ENCODE measurements around the gene ITPR1.
A peak's percentile ranks its signal among the peaks of the same experiment; 100 is the strongest.

ITPR1 gene

DNA sequence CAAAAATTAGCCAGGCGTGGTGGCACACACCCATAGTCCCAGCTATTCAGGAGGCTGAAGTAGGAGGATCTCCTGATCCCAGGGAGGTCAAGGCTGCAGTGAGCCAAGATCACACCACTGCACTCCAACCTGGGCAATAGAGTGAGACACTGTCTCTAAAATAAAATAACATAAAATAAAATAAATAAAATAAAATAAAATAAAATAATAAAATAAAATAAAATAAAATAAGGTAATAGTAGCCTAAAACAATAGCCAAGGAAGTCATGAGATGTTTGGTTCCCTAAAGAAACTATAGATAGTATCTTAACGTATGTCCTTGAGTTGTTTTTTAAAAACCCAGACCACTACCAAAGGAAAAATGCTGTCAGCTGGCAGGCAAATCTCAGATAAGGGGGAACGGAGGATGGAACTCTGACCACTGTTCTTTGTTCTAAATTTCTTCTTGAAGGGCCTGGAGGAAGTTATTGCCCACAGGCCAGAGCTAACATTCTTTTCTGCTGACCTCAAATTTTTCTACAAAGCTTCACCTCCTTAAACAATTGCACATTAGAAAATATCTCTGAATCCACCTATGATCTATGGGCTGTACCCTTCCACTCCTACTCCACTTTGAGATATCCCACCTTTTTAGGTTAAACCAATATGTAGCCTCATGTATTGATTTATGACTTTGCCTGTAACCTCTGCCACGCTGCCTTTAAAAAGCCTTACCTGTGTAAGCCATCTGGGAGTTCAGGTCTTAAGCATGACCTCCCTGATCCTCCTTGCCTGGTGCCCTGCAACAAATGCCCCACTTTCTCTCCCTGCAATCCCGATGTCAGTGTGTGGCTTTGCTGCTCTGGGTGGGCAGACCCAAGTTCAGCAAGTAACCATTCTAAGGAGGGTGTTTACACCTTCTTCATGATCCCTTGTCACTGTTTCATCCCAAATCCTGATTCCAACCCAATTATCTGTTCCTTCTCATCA is 359.9 kb downstream of the ITPR1 start:
- TF ChIP-seq, protein P1, sequence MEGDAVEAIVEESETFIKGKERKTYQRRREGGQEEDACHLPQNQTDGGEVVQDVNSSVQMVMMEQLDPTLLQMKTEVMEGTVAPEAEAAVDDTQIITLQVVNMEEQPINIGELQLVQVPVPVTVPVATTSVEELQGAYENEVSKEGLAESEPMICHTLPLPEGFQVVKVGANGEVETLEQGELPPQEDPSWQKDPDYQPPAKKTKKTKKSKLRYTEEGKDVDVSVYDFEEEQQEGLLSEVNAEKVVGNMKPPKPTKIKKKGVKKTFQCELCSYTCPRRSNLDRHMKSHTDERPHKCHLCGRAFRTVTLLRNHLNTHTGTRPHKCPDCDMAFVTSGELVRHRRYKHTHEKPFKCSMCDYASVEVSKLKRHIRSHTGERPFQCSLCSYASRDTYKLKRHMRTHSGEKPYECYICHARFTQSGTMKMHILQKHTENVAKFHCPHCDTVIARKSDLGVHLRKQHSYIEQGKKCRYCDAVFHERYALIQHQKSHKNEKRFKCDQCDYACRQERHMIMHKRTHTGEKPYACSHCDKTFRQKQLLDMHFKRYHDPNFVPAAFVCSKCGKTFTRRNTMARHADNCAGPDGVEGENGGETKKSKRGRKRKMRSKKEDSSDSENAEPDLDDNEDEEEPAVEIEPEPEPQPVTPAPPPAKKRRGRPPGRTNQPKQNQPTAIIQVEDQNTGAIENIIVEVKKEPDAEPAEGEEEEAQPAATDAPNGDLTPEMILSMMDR (IDR thresholded peaks at IDR 0.05; ENCODE audit: low read depth, low read length, missing control alignments): no peak
- no peak overlapping the region for H3K4me3 ChIP-seq (ENCODE audit: low read depth, low read length)
- peak; percentile 60 for DNase-seq (ENCODE audit: low read depth)
- in situ Hi-C loops (cut with HindIII; ENCODE audit: low sequenced_read_pairs): no loop called here

GRCh38 chr3:4853749-4854140 is 360.6 kb downstream of the ITPR1 start:
- no peak overlapping the region for H3K4me3 ChIP-seq (ENCODE audit: low read depth, low read length)
- no peak for DNase-seq (ENCODE audit: low read depth)
- in situ Hi-C loops (cut with HindIII; ENCODE audit: low sequenced_read_pairs): no loop called here
- TF ChIP-seq, protein P1 (IDR thresholded peaks at IDR 0.05; ENCODE audit: low read depth, low read length, missing control alignments): no peak

GRCh38 chr3:4855676-4856075 is 362.5 kb downstream of the ITPR1 start:
- H3K4me3 ChIP-seq (ENCODE audit: low read depth, low read length): no peak overlapping the region
- DNase-seq (ENCODE audit: low read depth): no peak
- TF ChIP-seq, protein P1 (IDR thresholded peaks at IDR 0.05; ENCODE audit: low read depth, low read length, missing control alignments): no peak
- in situ Hi-C loops (cut with HindIII; ENCODE audit: low sequenced_read_pairs): no loop called here

GRCh38 chr3:4856136-4856535 is 363.0 kb downstream of the ITPR1 start:
- in situ Hi-C loops (cut with HindIII; ENCODE audit: low sequenced_read_pairs): no loop called here
- DNase-seq (ENCODE audit: low read depth): no peak
- TF ChIP-seq, protein P1 (IDR thresholded peaks at IDR 0.05; ENCODE audit: low read depth, low read length, missing control alignments): no peak

GRCh38 chr3:4856564-4856963 is 363.4 kb downstream of the ITPR1 start:
- no peak overlapping the region for H3K4me3 ChIP-seq (ENCODE audit: low read depth, low read length)
- TF ChIP-seq, protein P1 (IDR thresholded peaks at IDR 0.05; ENCODE audit: low read depth, low read length, missing control alignments): no peak
- in situ Hi-C loops (cut with HindIII; ENCODE audit: low sequenced_read_pairs): no loop called here
- no peak for DNase-seq (ENCODE audit: low read depth)

More at GRCh38 chr3:4856136-4856535, 363.0 kb downstream of the ITPR1 start:
- no peak overlapping the region for H3K4me3 ChIP-seq (ENCODE audit: low read depth, low read length)

GRCh38 chr3:4856986-4857385 is 363.8 kb downstream of the ITPR1 start:
- no peak overlapping the region for H3K4me3 ChIP-seq (ENCODE audit: low read depth, low read length)
- DNase-seq (ENCODE audit: low read depth): no peak
- in situ Hi-C loops (cut with HindIII; ENCODE audit: low sequenced_read_pairs): no loop called here
- TF ChIP-seq, protein P1 (IDR thresholded peaks at IDR 0.05; ENCODE audit: low read depth, low read length, missing control alignments): no peak

Measured in astrocyte of the cerebellum (primary cell).